Peyer's patch (tissue), 4 donors: ENCODE results near the gene CXorf65.

Experiments
- POLR2A ChIP-seq, 2 donors: fragments of 450-650 bp; IDR thresholded peaks; one replicate each; pipeline ENCODE4 v1.5.1; 2017; ENCODE audit warnings: antibody characterized with exemption in 2 of 2, mild to moderate bottlenecking in 2 of 2, moderate library complexity in 2 of 2
- TF ChIP-seq, protein P1 (sequence below), 6 experiments: fragments of 450-650 bp in 4 of 6; fragments of 200-600 bp in 2 of 6; sonication (generic) in 1 of 6; IDR thresholded peaks; one replicate each; pipeline ENCODE4 v1.5.1; 2017 to 2019; ENCODE audit warnings: antibody characterized with exemption in 6 of 6, mild to moderate bottlenecking in 3 of 6, moderate library complexity in 1 of 6

- TF ChIP-seq, protein P1, sequence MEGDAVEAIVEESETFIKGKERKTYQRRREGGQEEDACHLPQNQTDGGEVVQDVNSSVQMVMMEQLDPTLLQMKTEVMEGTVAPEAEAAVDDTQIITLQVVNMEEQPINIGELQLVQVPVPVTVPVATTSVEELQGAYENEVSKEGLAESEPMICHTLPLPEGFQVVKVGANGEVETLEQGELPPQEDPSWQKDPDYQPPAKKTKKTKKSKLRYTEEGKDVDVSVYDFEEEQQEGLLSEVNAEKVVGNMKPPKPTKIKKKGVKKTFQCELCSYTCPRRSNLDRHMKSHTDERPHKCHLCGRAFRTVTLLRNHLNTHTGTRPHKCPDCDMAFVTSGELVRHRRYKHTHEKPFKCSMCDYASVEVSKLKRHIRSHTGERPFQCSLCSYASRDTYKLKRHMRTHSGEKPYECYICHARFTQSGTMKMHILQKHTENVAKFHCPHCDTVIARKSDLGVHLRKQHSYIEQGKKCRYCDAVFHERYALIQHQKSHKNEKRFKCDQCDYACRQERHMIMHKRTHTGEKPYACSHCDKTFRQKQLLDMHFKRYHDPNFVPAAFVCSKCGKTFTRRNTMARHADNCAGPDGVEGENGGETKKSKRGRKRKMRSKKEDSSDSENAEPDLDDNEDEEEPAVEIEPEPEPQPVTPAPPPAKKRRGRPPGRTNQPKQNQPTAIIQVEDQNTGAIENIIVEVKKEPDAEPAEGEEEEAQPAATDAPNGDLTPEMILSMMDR (IDR thresholded peaks at IDR 0.05) = no peak
- TF ChIP-seq POLR2A (IDR thresholded peaks at IDR 0.05) = no peak
Observed at GRCh38 chrX:71095033-71095432, 11.5 kb downstream of the CXorf65 start.
